ENCODE measurements around the gene DENND1B.

The DENND1B gene

DNA sequence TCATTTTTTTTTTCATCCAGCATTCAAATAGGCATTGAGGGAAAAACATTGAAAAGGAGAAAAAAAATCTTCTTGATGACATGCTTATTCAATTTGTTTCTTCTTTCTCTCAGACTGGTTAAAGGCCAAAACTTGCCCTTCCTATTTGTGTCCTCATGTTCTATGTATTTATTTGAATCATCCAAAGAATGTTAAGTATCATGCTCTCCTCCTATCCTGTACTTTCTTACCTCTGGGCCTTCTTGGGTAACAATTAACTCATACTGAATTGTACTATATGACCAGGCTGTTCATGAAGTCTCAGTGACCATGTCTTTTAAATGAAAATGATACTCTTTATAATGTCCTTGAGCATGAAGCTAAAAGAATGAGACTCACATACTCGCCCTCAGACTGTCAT, 36.5 kb upstream of the DENND1B start:
- no peak overlapping the region for H3K4me2 ChIP-seq (ENCODE audit: insufficient read depth, low read length)
- H3K36me3 ChIP-seq (ENCODE audit: insufficient read depth, low read length) = no peaks in the 10 kb centered on the region
- H3K79me2 ChIP-seq (ENCODE audit: insufficient read depth, low read length) = no peaks in the 10 kb centered on the region
- ATAC-seq (ENCODE audit: insufficient read depth, low read depth) = no peak
- no peak for DNase-seq
- no peak overlapping the region for H3K27ac ChIP-seq (ENCODE audit: low read length)
- no peaks in the 10 kb centered on the region for H3K27me3 ChIP-seq (ENCODE audit: insufficient read depth, low read length, poor library complexity)
- no peaks in the 10 kb centered on the region for H4K20me1 ChIP-seq (ENCODE audit: insufficient read depth, low read length)
- no peak overlapping the region for H3K4me3 ChIP-seq (ENCODE audit: low read depth in 1 of 2, low read length in 2 of 2)
- H3K4me1 ChIP-seq (ENCODE audit: insufficient read depth, low read length) = peaks cover 2% of the 10 kb centered on the region; the same call in 1 of the 2 replicates
- TF ChIP-seq, protein P1, sequence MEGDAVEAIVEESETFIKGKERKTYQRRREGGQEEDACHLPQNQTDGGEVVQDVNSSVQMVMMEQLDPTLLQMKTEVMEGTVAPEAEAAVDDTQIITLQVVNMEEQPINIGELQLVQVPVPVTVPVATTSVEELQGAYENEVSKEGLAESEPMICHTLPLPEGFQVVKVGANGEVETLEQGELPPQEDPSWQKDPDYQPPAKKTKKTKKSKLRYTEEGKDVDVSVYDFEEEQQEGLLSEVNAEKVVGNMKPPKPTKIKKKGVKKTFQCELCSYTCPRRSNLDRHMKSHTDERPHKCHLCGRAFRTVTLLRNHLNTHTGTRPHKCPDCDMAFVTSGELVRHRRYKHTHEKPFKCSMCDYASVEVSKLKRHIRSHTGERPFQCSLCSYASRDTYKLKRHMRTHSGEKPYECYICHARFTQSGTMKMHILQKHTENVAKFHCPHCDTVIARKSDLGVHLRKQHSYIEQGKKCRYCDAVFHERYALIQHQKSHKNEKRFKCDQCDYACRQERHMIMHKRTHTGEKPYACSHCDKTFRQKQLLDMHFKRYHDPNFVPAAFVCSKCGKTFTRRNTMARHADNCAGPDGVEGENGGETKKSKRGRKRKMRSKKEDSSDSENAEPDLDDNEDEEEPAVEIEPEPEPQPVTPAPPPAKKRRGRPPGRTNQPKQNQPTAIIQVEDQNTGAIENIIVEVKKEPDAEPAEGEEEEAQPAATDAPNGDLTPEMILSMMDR (IDR thresholded peaks at IDR 0.05; ENCODE audit: borderline replicate concordance, extremely low read depth, low read length, poor library complexity, severe bottlenecking) = no peak
- no peak for TF ChIP-seq EZH2 (IDR thresholded peaks at IDR 0.05; ENCODE audit: borderline replicate concordance, low read depth, low read length, severe bottlenecking)
- H2AFZ ChIP-seq (ENCODE audit: low read depth, low read length) = no peak overlapping the region
- no peaks in the 10 kb centered on the region for H3K9me3 ChIP-seq (ENCODE audit: insufficient read depth, low read length, severe bottlenecking)
- no peak overlapping the region for H3K9ac ChIP-seq (ENCODE audit: low read depth, low read length)

DNA sequence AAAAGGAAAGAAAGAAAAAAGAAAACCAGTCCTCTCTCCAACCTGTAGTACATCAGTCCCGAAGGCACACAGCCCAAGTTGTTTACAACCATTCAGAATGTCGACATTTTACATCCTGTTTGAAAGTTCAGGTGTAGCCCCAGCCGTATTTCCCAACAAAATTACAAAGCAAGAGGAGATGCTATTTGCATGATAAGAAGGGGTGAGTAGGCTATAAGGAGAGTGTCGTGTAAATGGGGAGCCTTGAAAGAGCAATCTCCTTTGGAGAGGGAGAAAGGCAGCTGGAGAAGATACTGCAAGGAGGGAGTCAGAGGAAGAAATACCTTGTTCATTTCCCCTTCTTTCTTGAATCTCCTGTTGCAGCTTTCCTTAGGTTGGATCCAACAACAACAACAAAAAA, 35.5 kb upstream of the DENND1B start:
- H3K4me1 ChIP-seq (ENCODE audit: insufficient read depth, low read length) = peaks cover 6% of the 10 kb centered on the region; the same call in 1 of the 2 replicates
- no peaks in the 10 kb centered on the region for H3K9me3 ChIP-seq (ENCODE audit: insufficient read depth, low read length, severe bottlenecking)
- no peak for DNase-seq
- H3K9ac ChIP-seq (ENCODE audit: low read depth, low read length) = no peak overlapping the region
- no peaks in the 10 kb centered on the region for H3K36me3 ChIP-seq (ENCODE audit: insufficient read depth, low read length)
- no peaks in the 10 kb centered on the region for H3K79me2 ChIP-seq (ENCODE audit: insufficient read depth, low read length)
- no peaks in the 10 kb centered on the region for H3K27me3 ChIP-seq (ENCODE audit: insufficient read depth, low read length, poor library complexity)
- H3K27ac ChIP-seq (ENCODE audit: low read length) = no peak overlapping the region
- TF ChIP-seq, protein P1 (IDR thresholded peaks at IDR 0.05; ENCODE audit: borderline replicate concordance, extremely low read depth, low read length, poor library complexity, severe bottlenecking) = no peak
- no peak for TF ChIP-seq EZH2 (IDR thresholded peaks at IDR 0.05; ENCODE audit: borderline replicate concordance, low read depth, low read length, severe bottlenecking)
- no peaks in the 10 kb centered on the region for H4K20me1 ChIP-seq (ENCODE audit: insufficient read depth, low read length)
- no peak overlapping the region for H3K4me3 ChIP-seq (ENCODE audit: low read depth in 1 of 2, low read length in 2 of 2)
- no peak overlapping the region for H3K4me2 ChIP-seq (ENCODE audit: insufficient read depth, low read length)
- ATAC-seq (ENCODE audit: insufficient read depth, low read depth) = no peak
- no peak overlapping the region for H2AFZ ChIP-seq (ENCODE audit: low read depth, low read length)

DNA sequence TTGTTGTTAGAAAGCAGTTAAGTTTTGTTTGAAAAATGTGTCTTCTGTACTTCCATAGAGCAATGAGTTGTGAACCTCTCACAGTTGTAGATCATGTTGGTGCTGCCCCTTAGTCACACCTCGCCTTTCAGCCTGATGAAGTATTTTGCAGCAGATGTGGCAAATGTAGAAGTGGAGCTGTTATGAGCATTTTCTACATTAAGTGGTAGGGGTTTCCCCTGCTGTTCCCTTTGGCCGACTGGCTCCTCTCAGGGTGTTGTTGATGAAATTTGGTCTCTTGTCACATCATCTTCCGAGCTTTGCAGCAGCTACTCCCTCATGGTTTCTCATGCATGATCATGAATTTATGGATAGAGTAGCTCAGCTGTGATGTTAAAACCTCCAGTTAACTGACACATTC, 33.6 kb upstream of the DENND1B start:
- Histone ChIP-seq H3K79me2 (ENCODE audit: insufficient read depth, low read length) (no peaks in the 10 kb centered on the region), H4K20me1 (ENCODE audit: insufficient read depth, low read length) (no peaks in the 10 kb centered on the region), H3K9me3 (ENCODE audit: insufficient read depth, low read length, severe bottlenecking) (no peaks in the 10 kb centered on the region), H3K4me3 (ENCODE audit: low read depth in 1 of 2, low read length in 2 of 2) (no peak overlapping the region), H2AFZ (ENCODE audit: low read depth, low read length) (no peak overlapping the region), H3K9ac (ENCODE audit: low read depth, low read length) (no peak overlapping the region), H3K4me1 (ENCODE audit: insufficient read depth, low read length) (peaks cover 6% of the 10 kb centered on the region; the same call in 1 of the 2 replicates), H3K27ac (ENCODE audit: low read length) (no peak overlapping the region), H3K27me3 (ENCODE audit: insufficient read depth, low read length, poor library complexity) (no peaks in the 10 kb centered on the region), H3K4me2 (ENCODE audit: insufficient read depth, low read length) (no peak overlapping the region), H3K36me3 (ENCODE audit: insufficient read depth, low read length) (no peaks in the 10 kb centered on the region)
- no peak for TF ChIP-seq EZH2 (IDR thresholded peaks at IDR 0.05; ENCODE audit: borderline replicate concordance, low read depth, low read length, severe bottlenecking)
- TF ChIP-seq, protein P1 (IDR thresholded peaks at IDR 0.05; ENCODE audit: borderline replicate concordance, extremely low read depth, low read length, poor library complexity, severe bottlenecking) = no peak
- ATAC-seq (ENCODE audit: insufficient read depth, low read depth) = no peak
- no peak for DNase-seq
